ENCODE results near the gene TPRN. TPM values are rescaled to one million over a fixed set of nuclear protein-coding genes. Genes with fewer than 3 reads are reported as not detected.

Gene TPRN
- total and polyA plus RNA-seq, 7 experiments from 2014 or later = 0.35 to 13.5 (median 7.4) TPM

- intact Hi-C loops (cut with micrococcal nuclease) = loop anchor here (1.0 to 5.0 kb wide), 8 partner anchors 14 to 208 kb away; partner anchors contain the start of genes NELFB (in 2 of the 2), NDOR1 (in 1 of the 2), NPDC1 (in 1 of the 2) and TMEM203 (in 1 of the 2)
- H3K27ac Mint-ChIP-seq = no peak overlapping the region
- H3K4me3 ChIP-seq (ENCODE audit: low read length) = peak overlapping the region; percentile 27
- ATAC-seq (no peak), DNase-seq (no peak)
- ChIA-PET POLR2A (interaction anchor here (0.7 to 10.7 kb wide), 8 partner anchors 14 to 446 kb away, joined by 3 to 168 read pairs (median 3); partner anchors contain the start of genes NELFB, RNF208, STPG3 and TMEM141), CTCF (interaction anchor here (0.5 to 2.2 kb wide), 16 partner anchors 10 to 756 kb away, joined by 3 to 13 read pairs (median 4); partner anchors contain the start of genes MAN1B1 and RNF224)
- H3K4me3 Mint-ChIP-seq = peak overlapping the region in 2 of 10 donors; percentile 25
- no peaks in the 10 kb centered on the region for H3K27me3 ChIP-seq (ENCODE audit: control insufficient read depth in 2 of 2, insufficient read depth in 2 of 2, low read length in 2 of 2)
- peaks cover 0 to under 1% (median 0%) of the 10 kb centered on the region in 3 experiments for H3K36me3 ChIP-seq (ENCODE audit: control insufficient read depth in 2 of 3, insufficient read depth in 3 of 3, low read length in 3 of 3)
- peaks cover 7 to 15% of the 10 kb centered on the region in 2 donors for H3K4me1 ChIP-seq (ENCODE audit: control insufficient read depth in 2 of 2, insufficient read depth in 2 of 2, low read length in 2 of 2)
- peaks cover 0 to 9% (median 0%) of the 10 kb centered on the region in 5 donors for H3K27me3 Mint-ChIP-seq
- peaks cover 4 to 16% (median 11%) of the 10 kb centered on the region in 7 donors for H3K4me1 Mint-ChIP-seq
- no peak overlapping the region for H3K27ac ChIP-seq (ENCODE audit: low read depth, low read length)
- H3K36me3 Mint-ChIP-seq = peaks cover 0 to 4% (median 0%) of the 10 kb centered on the region in 5 donors
- H3K9me3 ChIP-seq (ENCODE audit: control insufficient read depth in 2 of 3, low read length in 3 of 3) = no peaks in the 10 kb centered on the region
- peaks cover 0 to 6% (median 0%) of the 10 kb centered on the region in 11 donors for H3K9me3 Mint-ChIP-seq
These were observed 36.4 kb upstream of the TPRN start for GRCh38 chr9:137236936-137237421.

- Mint-ChIP-seq H3K27ac (no peak overlapping the region), H3K4me1 (peaks cover 4 to 16% (median 11%) of the 10 kb centered on the region in 7 donors), H3K4me3 (peak overlapping the region in 2 of 10 donors; percentile 25), H3K9me3 (peaks cover 0 to 6% (median 0%) of the 10 kb centered on the region in 11 donors), H3K36me3 (peaks cover 0 to 4% (median 0%) of the 10 kb centered on the region in 5 donors), H3K27me3 (peaks cover 0 to 10% (median 0%) of the 10 kb centered on the region in 5 donors)
- DNase-seq (peak; percentile 79 to 93 (median 87)), ATAC-seq (peak; percentile 56)
- Histone ChIP-seq H3K36me3 (ENCODE audit: control insufficient read depth in 2 of 3, insufficient read depth in 3 of 3, low read length in 3 of 3) (no peaks in the 10 kb centered on the region), H3K4me3 (ENCODE audit: low read length) (peak overlapping the region; percentile 27), H3K27ac (ENCODE audit: low read depth, low read length) (no peak overlapping the region), H3K4me1 (ENCODE audit: control insufficient read depth in 2 of 2, insufficient read depth in 2 of 2, low read length in 2 of 2) (peaks cover 6 to 13% of the 10 kb centered on the region in 2 donors), H3K27me3 (ENCODE audit: control insufficient read depth in 2 of 2, insufficient read depth in 2 of 2, low read length in 2 of 2) (no peaks in the 10 kb centered on the region), H3K9me3 (ENCODE audit: control insufficient read depth in 2 of 3, low read length in 3 of 3) (no peaks in the 10 kb centered on the region)
- ChIA-PET POLR2A (interaction anchor here (0.7 to 10.7 kb wide), 9 partner anchors 13 to 446 kb away, joined by 3 to 168 read pairs (median 3); partner anchors contain the start of genes MAN1B1, NELFB, RNF208 and STPG3), CTCF (interaction anchor here (0.5 to 2.2 kb wide), 16 partner anchors 9 to 757 kb away, joined by 3 to 13 read pairs (median 4); partner anchors contain the start of genes MAN1B1 and RNF224)
- intact Hi-C loops (cut with micrococcal nuclease) = loop anchor here (1.0 to 5.0 kb wide), 8 partner anchors 13 to 207 kb away; partner anchors contain the start of genes NELFB (in 2 of the 2), NDOR1 (in 1 of the 2), NPDC1 (in 1 of the 2) and TMEM203 (in 1 of the 2)
These were observed 35.8 kb upstream of the TPRN start for GRCh38 chr9:137236238-137236935.

GRCh38 chr9:137235424-137236237 lies 35.1 kb upstream of the TPRN start:
- Histone ChIP-seq H3K27me3 (ENCODE audit: control insufficient read depth in 2 of 2, insufficient read depth in 2 of 2, low read length in 2 of 2) (no peaks in the 10 kb centered on the region), H3K36me3 (ENCODE audit: control insufficient read depth in 2 of 3, insufficient read depth in 3 of 3, low read length in 3 of 3) (no peaks in the 10 kb centered on the region), H3K4me3 (ENCODE audit: low read length) (no peak overlapping the region), H3K4me1 (ENCODE audit: control insufficient read depth in 2 of 2, insufficient read depth in 2 of 2, low read length in 2 of 2) (peaks cover 6 to 13% of the 10 kb centered on the region in 2 donors), H3K9me3 (ENCODE audit: control insufficient read depth in 2 of 3, low read length in 3 of 3) (no peaks in the 10 kb centered on the region), H3K27ac (ENCODE audit: low read depth, low read length) (no peak overlapping the region)
- Mint-ChIP-seq H3K36me3 (no peaks in the 10 kb centered on the region), H3K27me3 (peaks cover 0 to 10% (median 0%) of the 10 kb centered on the region in 5 donors), H3K9me3 (peaks cover 0 to 2% (median 0%) of the 10 kb centered on the region in 11 donors), H3K4me1 (peaks cover 4 to 12% (median 11%) of the 10 kb centered on the region in 7 donors), H3K27ac (no peak overlapping the region), H3K4me3 (no peak overlapping the region)
- ChIA-PET POLR2A (interaction anchor here (0.7 to 10.7 kb wide), 5 partner anchors 12 to 149 kb away, joined by 3 to 168 read pairs (median 4); partner anchors contain the start of genes MAN1B1, NELFB, RNF208 and STPG3), CTCF (interaction anchor here (1.0 to 2.2 kb wide), 5 partner anchors 13 to 140 kb away, joined by 3 to 10 read pairs (median 3); no protein-coding TSS in a partner anchor)
- no peak for DNase-seq
- no peak for ATAC-seq
- intact Hi-C loops (cut with micrococcal nuclease) = loop anchor here (1.0 to 5.0 kb wide), 8 partner anchors 12 to 206 kb away; partner anchors contain the start of genes NELFB (in 2 of the 2), NDOR1 (in 1 of the 2), NPDC1 (in 1 of the 2) and TMEM203 (in 1 of the 2)

- no peak overlapping the region for H3K4me3 ChIP-seq (ENCODE audit: low read length)
- H3K4me1 ChIP-seq (ENCODE audit: control insufficient read depth in 2 of 2, insufficient read depth in 2 of 2, low read length in 2 of 2) = peaks cover 6 to 13% of the 10 kb centered on the region in 2 donors
- no peaks in the 10 kb centered on the region for H3K36me3 ChIP-seq (ENCODE audit: control insufficient read depth in 2 of 3, insufficient read depth in 3 of 3, low read length in 3 of 3)
- H3K9me3 Mint-ChIP-seq = peaks cover 0 to 2% (median 0%) of the 10 kb centered on the region in 11 donors
- ChIA-PET POLR2A (interaction anchor here (0.8 kb wide), 1 partner anchor 105 kb away, joined by 3 read pairs; no protein-coding TSS in a partner anchor), CTCF (interaction anchor here (1.0 to 1.3 kb wide), 2 partner anchors 12 to 30 kb away, joined by 3 read pairs; no protein-coding TSS in a partner anchor)
- no peak overlapping the region for H3K4me3 Mint-ChIP-seq
- peaks cover 4 to 12% (median 10%) of the 10 kb centered on the region in 7 donors for H3K4me1 Mint-ChIP-seq
- peak overlapping the region in 1 of 9 donors; percentile 42 for H3K27ac Mint-ChIP-seq
- intact Hi-C loops (cut with micrococcal nuclease) = loop anchor here in 1 of 2 donors (5.0 kb wide), 1 partner anchor 188 kb away; the partner anchor contains the start of gene NPDC1
- no peak overlapping the region for H3K27ac ChIP-seq (ENCODE audit: low read depth, low read length)
- H3K27me3 Mint-ChIP-seq = peaks cover 0 to 10% (median 0%) of the 10 kb centered on the region in 5 donors
- H3K27me3 ChIP-seq (ENCODE audit: control insufficient read depth in 2 of 2, insufficient read depth in 2 of 2, low read length in 2 of 2) = no peaks in the 10 kb centered on the region
- no peaks in the 10 kb centered on the region for H3K9me3 ChIP-seq (ENCODE audit: control insufficient read depth in 2 of 3, low read length in 3 of 3)
- ATAC-seq (no peak), DNase-seq (no peak)
- H3K36me3 Mint-ChIP-seq = no peaks in the 10 kb centered on the region
These were observed 34.4 kb upstream of the TPRN start for GRCh38 chr9:137234758-137235423.

GRCh38 chr9:137234055-137234697 lies 33.6 kb upstream of the TPRN start:
- ATAC-seq = no peak
- H3K36me3 ChIP-seq (ENCODE audit: control insufficient read depth in 2 of 3, insufficient read depth in 3 of 3, low read length in 3 of 3) = no peaks in the 10 kb centered on the region
- H3K4me1 ChIP-seq (ENCODE audit: control insufficient read depth in 2 of 2, insufficient read depth in 2 of 2, low read length in 2 of 2) = peaks cover 5 to 13% of the 10 kb centered on the region in 2 donors
- Mint-ChIP-seq H3K4me3 (no peak overlapping the region), H3K4me1 (peaks cover 4 to 9% (median 6%) of the 10 kb centered on the region in 7 donors), H3K27me3 (peaks cover 0 to 10% (median 0%) of the 10 kb centered on the region in 5 donors), H3K9me3 (peaks cover 0 to 2% (median 0%) of the 10 kb centered on the region in 11 donors), H3K36me3 (no peaks in the 10 kb centered on the region), H3K27ac (no peak overlapping the region)
- POLR2A ChIA-PET = interaction anchor here (0.8 kb wide), 1 partner anchor 104 kb away, joined by 3 read pairs; no protein-coding TSS in a partner anchor
- no peaks in the 10 kb centered on the region for H3K27me3 ChIP-seq (ENCODE audit: control insufficient read depth in 2 of 2, insufficient read depth in 2 of 2, low read length in 2 of 2)
- intact Hi-C loops (cut with micrococcal nuclease) = no loop called here
- H3K9me3 ChIP-seq (ENCODE audit: control insufficient read depth in 2 of 3, low read length in 3 of 3) = no peaks in the 10 kb centered on the region
- H3K27ac ChIP-seq (ENCODE audit: low read depth, low read length) = no peak overlapping the region
- DNase-seq = no peak
- no peak overlapping the region for H3K4me3 ChIP-seq (ENCODE audit: low read length)
- CTCF ChIA-PET = interaction anchor here (1.3 kb wide), 1 partner anchor 11 kb away, joined by 3 read pairs; no protein-coding TSS in a partner anchor

Measured in naive thymus-derived CD4-positive, alpha-beta T cell (primary cell).